GM21381 (cell line): ENCODE results near the gene HHAT.

Experiments used
- ATAC-seq: cut with Tn5 transposase; IDR thresholded peaks from one replicate; pipeline ENCODE4 v1.9.1; 2021; ENCODE audit warnings: mild to moderate bottlenecking, moderate library complexity; ENCODE audit not compliant: unreplicated experiment

The HHAT gene

GRCh38 chr1:210663730-210664573 lies 335.2 kb downstream of the HHAT start:
- ATAC-seq, result no peak

- ATAC-seq, result no peak
These were observed 341.2 kb downstream of the HHAT start for GRCh38 chr1:210669951-210670350.

- no peak for ATAC-seq
These were observed 345.4 kb downstream of the HHAT start for GRCh38 chr1:210674151-210674550.

GRCh38 chr1:210676539-210676938 lies 347.8 kb downstream of the HHAT start:
- ATAC-seq, result no peak

- ATAC-seq, result no peak
These were observed 348.8 kb downstream of the HHAT start for GRCh38 chr1:210677533-210677932.

GRCh38 chr1:210678306-210678705 lies 349.6 kb downstream of the HHAT start:
- no peak for ATAC-seq

GRCh38 chr1:210681158-210681557 lies 352.5 kb downstream of the HHAT start:
- ATAC-seq, result no peak

GRCh38 chr1:210683403-210684047 lies 354.8 kb downstream of the HHAT start:
- no peak for ATAC-seq

GRCh38 chr1:210684466-210685294 lies 356.0 kb downstream of the HHAT start:
- peak; percentile 81 for ATAC-seq

GRCh38 chr1:210685295-210685650 lies 356.6 kb downstream of the HHAT start:
- ATAC-seq, result peak; percentile 8

- ATAC-seq, result no peak
These were observed 358.1 kb downstream of the HHAT start for GRCh38 chr1:210686841-210687240.

GRCh38 chr1:210687582-210688279 lies 359.0 kb downstream of the HHAT start:
- no peak for ATAC-seq

- ATAC-seq, result no peak
These were observed 360.0 kb downstream of the HHAT start for GRCh38 chr1:210688512-210689234.

GRCh38 chr1:210689826-210690225 lies 361.1 kb downstream of the HHAT start:
- no peak for ATAC-seq

GRCh38 chr1:210690236-210690635 lies 361.5 kb downstream of the HHAT start:
- no peak for ATAC-seq

- no peak for ATAC-seq
These were observed 362.4 kb downstream of the HHAT start for GRCh38 chr1:210691039-210691610.

- peak; percentile 33 for ATAC-seq
These were observed 364.1 kb downstream of the HHAT start for GRCh38 chr1:210692796-210693195.

GRCh38 chr1:210695026-210695425 lies 366.3 kb downstream of the HHAT start:
- no peak for ATAC-seq

- ATAC-seq, result peak; percentile 98
These were observed 368.0 kb downstream of the HHAT start for GRCh38 chr1:210696709-210697108.

- no peak for ATAC-seq
These were observed 368.5 kb downstream of the HHAT start for GRCh38 chr1:210697185-210697584.
